GM12892 (cell line): Measurements from ENCODE around the gene VASP.

ENCODE experiments used
- POLR2A ChIP-seq: IDR thresholded peaks from 2 replicates; pipeline ENCODE4 v1.6.1; 2011; ENCODE audit warnings: low read depth, low read length, control low read depth
- POLR2AphosphoS5 ChIP-seq: IDR thresholded peaks from 2 replicates; pipeline ENCODE4 v1.6.1; 2011; ENCODE audit warnings: low read depth, low read length, control low read depth
- TAF1 ChIP-seq: IDR thresholded peaks from 2 replicates; pipeline ENCODE4 v1.6.1; 2011; ENCODE audit warnings: low read depth, mild to moderate bottlenecking, control low read depth, low read length, borderline replicate concordance

GRCh38 chr19:45529420-45529785, 22.1 kb downstream of the VASP start:
- TF ChIP-seq POLR2A, result no peak
- no peak; the same call in 1 of the 2 replicates for TF ChIP-seq POLR2AphosphoS5
- TF ChIP-seq TAF1, result no peak
